Type B pancreatic cell (in vitro differentiated cells): ENCODE measurements around the gene EVA1A. TPM values are rescaled to one million over a fixed set of nuclear protein-coding genes. Genes with fewer than 3 reads are reported as not detected.
"Not testable (repeated sequence)": the region's sequence is repeated elsewhere in the genome, so short reads cannot be mapped to it uniquely, and the experiment has no call there.

Experiments
- DNase-seq: peaks from one replicate; pipeline ENCODE4 v3.0.0; 2021; ENCODE audit warnings: mixed read lengths; ENCODE audit not compliant: unreplicated experiment; ENCODE audit errors: extremely low spot score
- H3K27ac Mint-ChIP-seq: 2 replicates; pipeline ENCODE4 v1.8.0; 2021; ENCODE audit warnings: mild to moderate bottlenecking, mixed read lengths
- H3K27me3 Mint-ChIP-seq: 2 replicates; pipeline ENCODE4 v1.8.0; 2021; ENCODE audit warnings: mixed read lengths
- H3K36me3 Mint-ChIP-seq: 2 replicates; pipeline ENCODE4 v1.8.0; 2021; ENCODE audit warnings: mixed read lengths
- H3K4me1 Mint-ChIP-seq: one replicate; pipeline ENCODE4 v1.8.0; 2021; ENCODE audit warnings: mixed read lengths; ENCODE audit not compliant: unreplicated experiment
- H3K4me3 Mint-ChIP-seq: 2 replicates; pipeline ENCODE4 v1.8.0; 2021; ENCODE audit warnings: mild to moderate bottlenecking, mixed read lengths
- H3K9me3 Mint-ChIP-seq: 2 replicates; pipeline ENCODE4 v1.8.0; 2021; ENCODE audit warnings: mixed read lengths
- CTCF ChIP-seq: fragments of 200-600 bp; sonication (generic); conservative IDR thresholded peaks from 2 replicates; pipeline ENCODE4 v1.5.0; 2021; ENCODE audit warnings: antibody characterized with exemption, mild to moderate bottlenecking
- total RNA-seq: library from RNA; stranded (reverse); gene quantifications from 2 replicates; pipeline ENCODE4 v1.2.1, GENCODE V29; 2021; ENCODE audit warnings: low replicate concordance

Gene EVA1A
- total RNA-seq, 1 donor from 2014 or later: 13.5 TPM

GRCh38 chr2:75491129-75491753, 69.5 kb downstream of the EVA1A start:
- no peak overlapping the region for H3K4me3 Mint-ChIP-seq
- DNase-seq: no peak

GRCh38 chr2:75489721-75490120, 71.0 kb downstream of the EVA1A start:
- no peak for TF ChIP-seq CTCF
- Mint-ChIP-seq H3K27me3 (peaks cover 35% of the 10 kb centered on the region), H3K4me1 (no peaks in the 10 kb centered on the region), H3K27ac (no peak overlapping the region), H3K36me3 (peaks cover 23% of the 10 kb centered on the region), H3K4me3 (no peak overlapping the region), H3K9me3 (peaks cover 4% of the 10 kb centered on the region)
- no peak for DNase-seq

More at GRCh38 chr2:75491129-75491753, 69.5 kb downstream of the EVA1A start:
- Mint-ChIP-seq H3K27me3 (peaks cover 35% of the 10 kb centered on the region), H3K27ac (no peak overlapping the region), H3K9me3 (peaks cover 4% of the 10 kb centered on the region), H3K4me1 (no peaks in the 10 kb centered on the region), H3K36me3 (peaks cover 23% of the 10 kb centered on the region)
- no peak for TF ChIP-seq CTCF

- H3K27me3 Mint-ChIP-seq: peaks cover 35% of the 10 kb centered on the region
- no peak for TF ChIP-seq CTCF
- H3K27ac Mint-ChIP-seq: no peak overlapping the region
- H3K36me3 Mint-ChIP-seq: peaks cover 16% of the 10 kb centered on the region
- no peak overlapping the region for H3K4me3 Mint-ChIP-seq
- H3K9me3 Mint-ChIP-seq: peaks cover 4% of the 10 kb centered on the region
- no peaks in the 10 kb centered on the region for H3K4me1 Mint-ChIP-seq
- DNase-seq: no peak
Measured at GRCh38 chr2:75488157-75488556, 72.6 kb downstream of the EVA1A start.

- H3K4me3 Mint-ChIP-seq, H3K4me1 Mint-ChIP-seq, H3K27ac Mint-ChIP-seq, H3K9me3 Mint-ChIP-seq, DNase-seq: not testable (repeated sequence)
- H3K36me3 Mint-ChIP-seq: peaks cover 11% of the 10 kb centered on the region
- peaks cover 31% of the 10 kb centered on the region for H3K27me3 Mint-ChIP-seq
Measured at GRCh38 chr2:75486735-75487134, 74.0 kb downstream of the EVA1A start.

- no peak for DNase-seq
- Mint-ChIP-seq H3K4me1 (peaks cover 4% of the 10 kb centered on the region), H3K36me3 (peaks cover 5% of the 10 kb centered on the region), H3K27ac (no peak overlapping the region), H3K4me3 (no peak overlapping the region), H3K9me3 (peaks cover 8% of the 10 kb centered on the region), H3K27me3 (peaks cover 29% of the 10 kb centered on the region)
- no peak for TF ChIP-seq CTCF
Measured at GRCh38 chr2:75484840-75485239, 75.9 kb downstream of the EVA1A start.

- Mint-ChIP-seq H3K27me3 (peaks cover 21% of the 10 kb centered on the region), H3K27ac (no peak overlapping the region), H3K36me3 (peaks cover 1% of the 10 kb centered on the region), H3K4me3 (no peak overlapping the region), H3K4me1 (peaks cover 4% of the 10 kb centered on the region), H3K9me3 (peaks cover 8% of the 10 kb centered on the region)
- TF ChIP-seq CTCF: no peak
- no peak for DNase-seq
Measured at GRCh38 chr2:75483878-75484277, 76.9 kb downstream of the EVA1A start.
